ENCODE measurements around the gene KRTAP2-3. TPM values are rescaled to one million over a fixed set of nuclear protein-coding genes. Genes with fewer than 3 reads are reported as not detected.
"Not testable (repeated sequence)": the region's sequence is repeated elsewhere in the genome, so short reads cannot be mapped to it uniquely, and the experiment has no call there.

The KRTAP2-3 gene
- total and polyA plus RNA-seq, 2 experiments from 2014 or later = not detected

DNA sequence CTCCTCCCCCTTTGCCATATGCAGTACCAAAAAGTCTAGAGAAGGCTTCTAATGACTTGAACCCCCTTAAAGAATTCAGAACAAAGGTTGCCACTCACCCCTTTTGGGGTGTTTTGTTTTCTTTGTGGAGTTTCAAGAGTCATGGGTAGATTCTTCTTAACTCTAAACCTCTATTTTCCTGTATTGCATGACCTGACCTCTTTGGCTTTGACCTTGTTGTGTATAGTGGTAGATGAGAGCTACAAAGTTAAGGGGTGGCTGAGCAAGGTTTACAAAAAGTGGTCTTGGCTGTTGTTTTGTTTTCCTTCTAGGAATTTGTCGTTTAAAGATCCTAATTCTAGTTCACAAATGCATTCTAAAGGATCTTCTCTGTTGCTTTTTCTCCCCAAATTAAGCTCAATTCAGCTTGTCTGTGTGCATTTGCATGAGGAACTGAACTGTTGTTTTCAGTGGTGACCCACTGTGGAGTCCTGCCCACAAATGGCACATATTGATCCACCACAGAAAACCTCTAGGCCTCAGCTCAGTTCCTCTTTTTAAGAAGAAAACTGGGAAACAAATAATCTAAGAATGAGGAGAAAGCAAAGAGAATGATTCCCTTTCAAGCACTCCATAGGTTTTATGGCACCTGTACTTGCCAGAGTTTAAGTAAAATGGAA lies 48.9 kb upstream of the KRTAP2-3 start:
- H3K9me2 ChIP-seq (ENCODE audit: insufficient read depth); H3K27me3 ChIP-seq (ENCODE audit: insufficient read depth); DNase-seq (ENCODE audit: low spot score); H3K4me3 ChIP-seq; H3K27ac ChIP-seq (ENCODE audit: low read depth); H3K27me3 Mint-ChIP-seq (ENCODE audit: insufficient read depth, low read depth, poor library complexity); H2AFZ ChIP-seq; H4K20me1 ChIP-seq (replicated peaks; ENCODE audit: insufficient read depth); H3F3A ChIP-seq (replicated peaks; ENCODE audit: low read depth); ATAC-seq; H3K79me2 ChIP-seq (replicated peaks; ENCODE audit: insufficient read depth); H3K4me3 Mint-ChIP-seq: not testable (repeated sequence)
- peak overlapping the region; percentile 85 for H3K27ac Mint-ChIP-seq
- Histone ChIP-seq H3K36me3 (ENCODE audit: insufficient read depth) (peaks cover 21% of the 10 kb centered on the region; the same call in 1 of the 2 replicates), H3K4me2 (0 out of 2 replicates have a peak overlapping the region, but pooled peaks have one; percentile 19), H3K4me1 (ENCODE audit: insufficient read depth) (peaks cover 25% of the 10 kb centered on the region)
- peaks cover 34% of the 10 kb centered on the region for H3K4me1 Mint-ChIP-seq
- H3K9me3 Mint-ChIP-seq = peaks cover 50% of the 10 kb centered on the region
- H3K36me3 Mint-ChIP-seq (ENCODE audit: low read depth) = peaks cover 48% of the 10 kb centered on the region

GRCh38 chr17:41107941-41108450 lies 48.1 kb upstream of the KRTAP2-3 start:
- peaks cover 25% of the 10 kb centered on the region for H3K4me1 ChIP-seq (ENCODE audit: insufficient read depth)
- H3F3A ChIP-seq (replicated peaks; ENCODE audit: low read depth) = no peaks in the 10 kb centered on the region
- no peak for ATAC-seq
- no peaks in the 10 kb centered on the region for H3K9me2 ChIP-seq (ENCODE audit: insufficient read depth)
- H2AFZ ChIP-seq = no peak overlapping the region
- peak overlapping the region; percentile 72 for H3K27ac Mint-ChIP-seq
- no peaks in the 10 kb centered on the region for H3K27me3 ChIP-seq (ENCODE audit: insufficient read depth)
- peaks cover 34% of the 10 kb centered on the region for H3K4me1 Mint-ChIP-seq
- TF ChIP-seq CREB1 (CRISPR knock-in tag; IDR thresholded peaks at IDR 0.05; ENCODE audit: low read depth) = no peak
- no peak for TF ChIP-seq CTCF (conservative IDR thresholded peaks at IDR 0.05; ENCODE audit: low read depth in 2 of 2)
- no peak for TF ChIP-seq ETS1 (IDR thresholded peaks at IDR 0.05)
- H3K4me3 ChIP-seq = no peak overlapping the region
- no peaks in the 10 kb centered on the region for H4K20me1 ChIP-seq (replicated peaks; ENCODE audit: insufficient read depth)
- peaks cover 41% of the 10 kb centered on the region for H3K36me3 Mint-ChIP-seq (ENCODE audit: low read depth)
- H3K4me2 ChIP-seq = 0 out of 2 replicates have a peak overlapping the region, but pooled peaks have one; percentile 19
- H3K79me2 ChIP-seq (replicated peaks; ENCODE audit: insufficient read depth) = no peaks in the 10 kb centered on the region
- H3K27me3 Mint-ChIP-seq (ENCODE audit: insufficient read depth, low read depth, poor library complexity) = peaks cover 7% of the 10 kb centered on the region
- H3K27ac ChIP-seq (ENCODE audit: low read depth) = no peak overlapping the region
- no peak overlapping the region for H3K4me3 Mint-ChIP-seq
- H3K9me3 Mint-ChIP-seq = peaks cover 42% of the 10 kb centered on the region
- no peak for DNase-seq (ENCODE audit: low spot score)
- peaks cover 18% of the 10 kb centered on the region; the same call in 1 of the 2 replicates for H3K36me3 ChIP-seq (ENCODE audit: insufficient read depth)

- peaks cover 25% of the 10 kb centered on the region for H3K4me1 ChIP-seq (ENCODE audit: insufficient read depth)
- H2AFZ ChIP-seq; ATAC-seq; H3F3A ChIP-seq (replicated peaks; ENCODE audit: low read depth); DNase-seq (ENCODE audit: low spot score); H3K79me2 ChIP-seq (replicated peaks; ENCODE audit: insufficient read depth); H3K9me2 ChIP-seq (ENCODE audit: insufficient read depth); H3K27ac Mint-ChIP-seq; H3K4me3 ChIP-seq; H3K27me3 Mint-ChIP-seq (ENCODE audit: insufficient read depth, low read depth, poor library complexity); H3K27ac ChIP-seq (ENCODE audit: low read depth); H3K27me3 ChIP-seq (ENCODE audit: insufficient read depth); H4K20me1 ChIP-seq (replicated peaks; ENCODE audit: insufficient read depth); H3K4me2 ChIP-seq; H3K4me3 Mint-ChIP-seq; H3K36me3 ChIP-seq (ENCODE audit: insufficient read depth): not testable (repeated sequence)
- Mint-ChIP-seq H3K9me3 (peaks cover 19% of the 10 kb centered on the region), H3K4me1 (peaks cover 46% of the 10 kb centered on the region), H3K36me3 (ENCODE audit: low read depth) (peaks cover 22% of the 10 kb centered on the region)
Observed at GRCh38 chr17:41105347-41105746, 45.4 kb upstream of the KRTAP2-3 start, which contains the start of gene KRTAP4-9. TSS of gene KRTAP4-9 (plus strand) at chr17:41105389. CDS start at chr17:41105389, 0 bp downstream.

DNA sequence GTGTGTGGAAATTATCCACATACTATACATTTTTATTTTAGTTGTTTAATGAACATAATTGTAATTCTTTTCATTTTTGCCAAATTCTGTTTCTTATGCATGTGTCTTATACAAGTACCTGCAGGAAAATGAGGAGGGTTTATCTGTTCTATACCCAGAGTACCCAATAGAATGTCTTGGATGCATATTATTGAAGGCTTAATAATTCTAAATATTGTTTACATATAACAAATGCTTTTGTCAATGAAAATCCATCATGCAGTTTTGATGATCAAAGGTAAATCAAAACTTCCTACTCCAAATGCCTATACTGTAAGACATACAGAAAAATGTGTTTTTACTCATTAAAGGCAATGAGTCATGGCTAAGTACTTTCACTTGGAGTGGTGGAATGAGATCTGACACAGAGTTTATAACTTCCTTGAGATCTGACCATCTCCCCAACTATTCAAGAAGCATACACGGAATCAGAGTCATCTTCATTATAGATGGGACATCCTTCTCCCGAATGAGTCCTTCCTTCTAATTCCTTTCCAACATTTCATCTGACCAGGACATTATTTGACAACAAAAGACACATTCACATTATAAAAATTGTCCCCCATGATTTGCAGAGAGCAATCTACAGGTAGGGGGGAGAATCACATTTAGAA lies 44.6 kb upstream of the KRTAP2-3 start:
- not testable (repeated sequence) for H3K27me3 ChIP-seq (ENCODE audit: insufficient read depth); H3K27ac Mint-ChIP-seq; H3F3A ChIP-seq (replicated peaks; ENCODE audit: low read depth); H3K27me3 Mint-ChIP-seq (ENCODE audit: insufficient read depth, low read depth, poor library complexity); H2AFZ ChIP-seq; H3K4me2 ChIP-seq; DNase-seq (ENCODE audit: low spot score); ATAC-seq; H3K79me2 ChIP-seq (replicated peaks; ENCODE audit: insufficient read depth); H3K4me3 Mint-ChIP-seq; H3K9me2 ChIP-seq (ENCODE audit: insufficient read depth); H4K20me1 ChIP-seq (replicated peaks; ENCODE audit: insufficient read depth); H3K36me3 ChIP-seq (ENCODE audit: insufficient read depth); H3K27ac ChIP-seq (ENCODE audit: low read depth); H3K4me3 ChIP-seq
- peaks cover 11% of the 10 kb centered on the region; the same call in 2 of the 3 replicates for H3K9me3 Mint-ChIP-seq
- peaks cover 29% of the 10 kb centered on the region for H3K4me1 ChIP-seq (ENCODE audit: insufficient read depth)
- peaks cover 51% of the 10 kb centered on the region for H3K4me1 Mint-ChIP-seq
- H3K36me3 Mint-ChIP-seq (ENCODE audit: low read depth) = peaks cover 14% of the 10 kb centered on the region

All from GM23338 (cell line).